GM23338 (cell line): ENCODE data around the gene KAT6B.

Source experiments
- CREB1 ChIP-seq: fragments of 250-450 bp; sonication (Bioruptor Pico); IDR thresholded peaks from 2 replicates; pipeline ENCODE4 v1.5.0; 2020; ENCODE audit warnings: low read depth, mild to moderate bottlenecking, moderate library complexity
- CTCF ChIP-seq, 2 experiments: fragments of 200-600 bp in 1 of 2; sonication (generic) in 1 of 2; conservative IDR thresholded peaks; 2 replicates each; pipeline versions ENCODE4 v1.5.1 to v1.6.1; 2016 to 2017; ENCODE audit warnings: antibody characterized with exemption in 2 of 2, low read depth in 2 of 2, mild to moderate bottlenecking in 2 of 2, moderate library complexity in 1 of 2
- ETS1 ChIP-seq: IDR thresholded peaks from 2 replicates; pipeline ENCODE4 v1.6.1; 2016; ENCODE audit warnings: antibody characterized with exemption
- EZH2 ChIP-seq: fragments of 200-600 bp; sonication (generic); IDR thresholded peaks from one replicate; pipeline ENCODE4 v1.8.0; 2017; ENCODE audit warnings: antibody characterized with exemption, mild to moderate bottlenecking, low read depth; ENCODE audit not compliant: unreplicated experiment
- EZH2phosphoT487 ChIP-seq: fragments of 200-600 bp; sonication (generic); IDR thresholded peaks from one replicate; pipeline ENCODE4 v1.8.1; 2018; ENCODE audit warnings: antibody characterized with exemption; ENCODE audit not compliant: unreplicated experiment
- JUNB ChIP-seq: IDR thresholded peaks from one replicate; pipeline ENCODE4 v1.6.1; 2016; ENCODE audit warnings: antibody characterized with exemption; ENCODE audit not compliant: unreplicated experiment
- NANOG ChIP-seq: IDR thresholded peaks from 2 replicates; pipeline ENCODE4 v1.6.1; 2016; ENCODE audit warnings: antibody characterized with exemption, borderline replicate concordance
- POLR2AphosphoS5 ChIP-seq: IDR thresholded peaks from 2 replicates; pipeline ENCODE4 v1.6.1; 2016; ENCODE audit warnings: antibody characterized with exemption, low read depth
- REST ChIP-seq: IDR thresholded peaks from one replicate; pipeline ENCODE4 v1.6.1; 2018; ENCODE audit warnings: antibody characterized with exemption; ENCODE audit not compliant: unreplicated experiment
- STAT1 ChIP-seq: IDR thresholded peaks from one replicate; pipeline ENCODE4 v1.6.1; 2016; ENCODE audit warnings: antibody characterized with exemption; ENCODE audit not compliant: unreplicated experiment
- ZNF114 ChIP-seq: fragments of 250-450 bp; sonication (Bioruptor Pico); IDR thresholded peaks from 2 replicates; pipeline ENCODE4 v1.5.0; 2020; ENCODE audit warnings: mild to moderate bottlenecking, moderate library complexity
- ZNF331 ChIP-seq: fragments of 250-450 bp; sonication (Bioruptor Pico); IDR thresholded peaks from 2 replicates; pipeline ENCODE4 v1.5.0; 2020; ENCODE audit warnings: low read depth, mild to moderate bottlenecking, moderate library complexity
- ZNF462 ChIP-seq: fragments of 250-450 bp; sonication (Bioruptor Pico); IDR thresholded peaks from 2 replicates; pipeline ENCODE4 v1.5.0; 2020; ENCODE audit warnings: mild to moderate bottlenecking, moderate library complexity

- TF ChIP-seq CTCF (conservative IDR thresholded peaks at IDR 0.05; ENCODE audit: low read depth in 2 of 2) (no peak), JUNB (no peak), POLR2AphosphoS5 (no peak), EZH2 (no peak), ZNF114 (CRISPR knock-in tag) (no peak), REST (no peak), CREB1 (no peak), EZH2phosphoT487 (no peak), ETS1 (no peak), STAT1 (no peak), NANOG (no peak), ZNF331 (CRISPR knock-in tag) (no peak), ZNF462 (no peak)
Observed at GRCh38 chr10:75038335-75038734, 211.9 kb downstream of the KAT6B start.
